Stimulated activated effector memory CD8-positive, alpha-beta T cell treated with anti-CD3 and anti-CD28 coated beads, Interleukin-12 subunit alpha, Interleukin-12 subunit beta, amount 100 ng/mL, for 72 hours (primary cell): ENCODE measurements around the gene CD84.
"Not testable (repeated sequence)": the region's sequence is repeated elsewhere in the genome, so short reads cannot be mapped to it uniquely, and the experiment has no call there.

ENCODE experiments used
- ATAC-seq: fragments of 150-1000 bp; cut with Tn5 transposase; 2 replicates; pipeline ENCODE4 v1.10.0; 2021
- DNase-seq, 2 donors: peaks; one replicate each; pipeline ENCODE4 v3.0.0; 2021 to 2022; ENCODE audit warnings: low spot score in 2 of 2
- H3K27ac Mint-ChIP-seq: one replicate; pipeline ENCODE4 v1.8.0; 2022; ENCODE audit warnings: mild to moderate bottlenecking, mixed read lengths
- H3K36me3 Mint-ChIP-seq: one replicate; pipeline ENCODE4 v1.8.0; 2022; ENCODE audit warnings: mild to moderate bottlenecking, mixed read lengths
- H3K4me1 Mint-ChIP-seq: one replicate; pipeline ENCODE4 v1.8.0; 2022; ENCODE audit warnings: mixed read lengths
- H3K4me3 Mint-ChIP-seq: one replicate; pipeline ENCODE4 v1.8.0; 2022; ENCODE audit warnings: mild to moderate bottlenecking, mixed read lengths
- H3K9me3 Mint-ChIP-seq: one replicate; pipeline ENCODE4 v1.8.0; 2022; ENCODE audit warnings: mixed read lengths

CD84 gene

DNA sequence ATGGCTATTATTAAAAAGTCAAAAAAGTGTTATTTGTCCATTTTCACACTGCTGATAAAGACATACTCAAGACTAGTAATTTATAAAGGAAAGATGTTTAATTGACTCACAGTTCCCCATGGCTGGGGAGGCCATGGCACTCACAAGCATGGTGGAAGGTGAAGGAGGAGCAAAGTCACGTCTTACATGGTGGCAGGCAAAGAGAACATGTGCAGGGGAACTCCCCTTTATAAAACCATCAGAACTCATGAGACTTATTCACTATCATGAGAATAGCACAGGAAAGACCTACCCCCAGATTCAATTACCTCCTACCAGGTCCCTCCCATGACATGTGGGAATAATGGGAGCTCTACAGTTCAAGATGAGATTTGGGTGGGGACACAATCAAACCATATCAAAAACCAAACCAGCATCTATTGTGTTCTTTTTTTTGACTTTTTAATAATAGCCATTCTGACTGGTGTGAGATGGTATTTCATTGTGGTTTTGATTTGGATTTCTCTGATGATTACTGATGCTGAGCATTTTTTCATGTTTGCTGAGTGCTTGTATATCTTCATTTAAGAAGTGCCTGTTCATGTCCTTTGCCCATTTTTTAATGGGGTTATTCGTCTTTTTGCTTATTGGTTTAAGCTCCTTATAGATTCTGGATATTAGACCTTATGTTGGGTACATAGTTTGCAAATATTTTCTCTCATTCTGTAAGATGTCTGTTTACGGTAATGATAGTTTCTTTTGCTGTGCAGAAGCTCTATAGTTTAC lies 80.8 kb downstream of the CD84 start:
- not testable (repeated sequence) for H3K4me3 Mint-ChIP-seq, H3K27ac Mint-ChIP-seq

DNA sequence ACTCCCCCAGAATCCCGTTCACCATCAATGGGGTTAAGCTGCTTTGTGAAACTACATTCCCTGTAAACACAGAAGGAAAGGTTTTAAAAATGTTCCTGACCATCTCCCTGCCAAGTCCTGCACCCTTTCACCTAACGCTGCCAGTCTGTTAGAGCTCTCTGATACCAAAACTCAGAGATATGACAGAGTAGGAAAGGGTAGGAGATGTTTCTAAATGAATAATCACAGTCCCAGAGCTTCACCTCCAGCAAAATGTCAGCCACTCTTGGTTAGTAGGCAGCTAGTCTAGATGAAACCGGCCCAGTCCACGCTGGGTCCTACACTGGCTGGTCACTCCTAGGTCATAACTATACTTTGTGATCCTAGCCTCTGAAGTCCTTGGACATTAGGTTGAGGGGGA lies 83.0 kb downstream of the CD84 start:
- Mint-ChIP-seq H3K27ac (peak overlapping the region; percentile 30), H3K36me3 (peaks cover 17% of the 10 kb centered on the region), H3K9me3 (no peaks in the 10 kb centered on the region), H3K4me3 (no peak overlapping the region), H3K4me1 (peaks cover 20% of the 10 kb centered on the region)
- DNase-seq, result no peak
- ATAC-seq, result peak; percentile 70

More for the DNA sequence above, 80.8 kb downstream of the CD84 start:
- H3K4me1 Mint-ChIP-seq, result peaks cover 42% of the 10 kb centered on the region
- peaks cover 17% of the 10 kb centered on the region for H3K36me3 Mint-ChIP-seq
- ATAC-seq, DNase-seq, H3K9me3 Mint-ChIP-seq: not testable (repeated sequence)

GRCh38 chr1:160494620-160495019 lies 84.7 kb downstream of the CD84 start:
- DNase-seq (no peak), ATAC-seq (no peak)
- peaks cover 17% of the 10 kb centered on the region for H3K4me1 Mint-ChIP-seq
- H3K27ac Mint-ChIP-seq, result no peak overlapping the region
- no peaks in the 10 kb centered on the region for H3K9me3 Mint-ChIP-seq
- no peak overlapping the region for H3K4me3 Mint-ChIP-seq
- peaks cover 27% of the 10 kb centered on the region for H3K36me3 Mint-ChIP-seq

DNA sequence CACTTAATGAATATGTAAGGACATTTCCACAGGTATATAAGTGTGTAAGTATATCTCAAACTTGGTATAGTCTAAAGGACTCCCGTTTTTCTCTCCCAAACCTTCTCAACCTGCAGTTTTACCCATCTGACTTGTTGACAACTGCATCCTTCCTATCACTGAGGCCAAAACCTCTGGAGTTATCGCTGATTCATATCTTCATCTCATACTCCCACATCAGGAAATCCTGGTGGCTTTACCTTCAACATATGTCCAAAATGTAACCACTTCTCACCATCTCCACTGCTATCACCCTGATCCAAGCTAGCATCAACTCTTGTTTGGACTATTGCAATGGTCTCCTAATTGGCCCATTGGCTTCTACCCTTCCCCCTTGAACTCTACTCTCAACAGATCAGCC lies 86.7 kb downstream of the CD84 start:
- Mint-ChIP-seq H3K27ac (no peak overlapping the region), H3K4me3 (no peak overlapping the region), H3K4me1 (peaks cover 24% of the 10 kb centered on the region), H3K36me3 (peaks cover 43% of the 10 kb centered on the region), H3K9me3 (no peaks in the 10 kb centered on the region)
- ATAC-seq (peak; percentile 13), DNase-seq (no peak)

DNA sequence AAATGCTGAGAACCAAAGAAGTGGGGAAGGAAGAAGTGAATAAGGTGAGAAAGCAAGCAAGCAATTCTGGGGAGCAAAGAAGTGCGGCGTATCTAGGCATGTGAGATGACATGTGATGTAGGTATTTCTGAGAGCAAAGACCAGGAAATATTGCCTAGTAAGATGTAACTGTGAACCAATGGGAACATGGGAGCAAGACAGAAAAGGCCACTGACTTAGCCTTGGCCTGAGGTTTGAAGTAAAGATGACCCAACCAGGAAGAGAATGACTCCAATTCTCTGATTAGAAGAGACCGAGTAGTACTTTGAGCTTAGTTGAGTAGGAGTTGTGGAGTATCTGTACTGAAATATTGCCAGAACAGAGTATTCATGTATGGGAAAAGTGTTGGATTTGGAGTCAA lies 87.3 kb downstream of the CD84 start:
- H3K36me3 Mint-ChIP-seq, result peaks cover 50% of the 10 kb centered on the region
- H3K27ac Mint-ChIP-seq, result no peak overlapping the region
- no peak overlapping the region for H3K4me3 Mint-ChIP-seq
- peaks cover 24% of the 10 kb centered on the region for H3K4me1 Mint-ChIP-seq
- DNase-seq (no peak), ATAC-seq (no peak)
- no peaks in the 10 kb centered on the region for H3K9me3 Mint-ChIP-seq
